C4-2B (cell line): ENCODE measurements around the gene TUBGCP2.

Experiments used
- CTCF ChIP-seq: fragments of 450-650 bp; conservative IDR thresholded peaks from 2 replicates; pipeline ENCODE4 v1.5.1; 2017; ENCODE audit warnings: mild to moderate bottlenecking
- ZFX ChIP-seq: fragments of 450-650 bp; IDR thresholded peaks from 2 replicates; pipeline ENCODE4 v1.6.1; 2017

GRCh38 chr10:133350283-133350949 lies 41.7 kb upstream of the TUBGCP2 start:
- TF ChIP-seq CTCF (no peak), ZFX (no peak)
